Fibroblast of skin of abdomen (primary cell): ENCODE data around the gene ARPP21.

ENCODE experiments used
- DNase-seq: peaks from one replicate; pipeline ENCODE4 v3.0.0-alpha.2; 2013

Gene ARPP21

GRCh38 chr3:35677797-35678196 is 38.5 kb downstream of the ARPP21 start:
- DNase-seq: peak; percentile 40

GRCh38 chr3:35678643-35679161 is 39.4 kb downstream of the ARPP21 start:
- DNase-seq: no peak

GRCh38 chr3:35679409-35680080 is 40.2 kb downstream of the ARPP21 start:
- DNase-seq: no peak

- no peak for DNase-seq
These were observed 41.7 kb downstream of the ARPP21 start for GRCh38 chr3:35680866-35681650.

GRCh38 chr3:35685153-35685552 is 45.8 kb downstream of the ARPP21 start:
- DNase-seq: no peak

GRCh38 chr3:35688826-35689225 is 49.5 kb downstream of the ARPP21 start:
- no peak for DNase-seq

GRCh38 chr3:35690271-35690670 is 50.9 kb downstream of the ARPP21 start:
- no peak for DNase-seq

GRCh38 chr3:35705904-35706303 is 66.6 kb downstream of the ARPP21 start:
- DNase-seq: no peak

GRCh38 chr3:35707904-35708303 is 68.6 kb downstream of the ARPP21 start:
- peak; percentile 40 for DNase-seq

- peak; percentile 3 for DNase-seq
These were observed 69.3 kb downstream of the ARPP21 start for GRCh38 chr3:35708394-35709271.

- DNase-seq: no peak
These were observed 70.4 kb downstream of the ARPP21 start for GRCh38 chr3:35709691-35710090.

GRCh38 chr3:35710554-35710953 is 71.2 kb downstream of the ARPP21 start:
- no peak for DNase-seq

- no peak for DNase-seq
These were observed 79.6 kb downstream of the ARPP21 start for GRCh38 chr3:35718921-35719320.

- DNase-seq: no peak
These were observed 82.3 kb downstream of the ARPP21 start for GRCh38 chr3:35721628-35722027.

- DNase-seq: no peak
These were observed 83.6 kb downstream of the ARPP21 start for GRCh38 chr3:35722902-35723301.

GRCh38 chr3:35723480-35724097 is 84.3 kb downstream of the ARPP21 start:
- DNase-seq: no peak

- DNase-seq: no peak
These were observed 84.8 kb downstream of the ARPP21 start for GRCh38 chr3:35724106-35724505.

GRCh38 chr3:35727179-35727578 is 87.9 kb downstream of the ARPP21 start:
- no peak for DNase-seq

GRCh38 chr3:35733341-35733740 is 94.0 kb downstream of the ARPP21 start:
- DNase-seq: no peak

- DNase-seq: no peak
These were observed 94.5 kb downstream of the ARPP21 start for GRCh38 chr3:35733864-35734263.

GRCh38 chr3:35737080-35737479 is 97.8 kb downstream of the ARPP21 start:
- no peak for DNase-seq

- DNase-seq: no peak
These were observed 98.2 kb downstream of the ARPP21 start for GRCh38 chr3:35737527-35737926.
